ENCODE measurements around the gene XAF1.

XAF1 gene, protein sequence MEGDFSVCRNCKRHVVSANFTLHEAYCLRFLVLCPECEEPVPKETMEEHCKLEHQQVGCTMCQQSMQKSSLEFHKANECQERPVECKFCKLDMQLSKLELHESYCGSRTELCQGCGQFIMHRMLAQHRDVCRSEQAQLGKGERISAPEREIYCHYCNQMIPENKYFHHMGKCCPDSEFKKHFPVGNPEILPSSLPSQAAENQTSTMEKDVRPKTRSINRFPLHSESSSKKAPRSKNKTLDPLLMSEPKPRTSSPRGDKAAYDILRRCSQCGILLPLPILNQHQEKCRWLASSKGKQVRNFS

DNA sequence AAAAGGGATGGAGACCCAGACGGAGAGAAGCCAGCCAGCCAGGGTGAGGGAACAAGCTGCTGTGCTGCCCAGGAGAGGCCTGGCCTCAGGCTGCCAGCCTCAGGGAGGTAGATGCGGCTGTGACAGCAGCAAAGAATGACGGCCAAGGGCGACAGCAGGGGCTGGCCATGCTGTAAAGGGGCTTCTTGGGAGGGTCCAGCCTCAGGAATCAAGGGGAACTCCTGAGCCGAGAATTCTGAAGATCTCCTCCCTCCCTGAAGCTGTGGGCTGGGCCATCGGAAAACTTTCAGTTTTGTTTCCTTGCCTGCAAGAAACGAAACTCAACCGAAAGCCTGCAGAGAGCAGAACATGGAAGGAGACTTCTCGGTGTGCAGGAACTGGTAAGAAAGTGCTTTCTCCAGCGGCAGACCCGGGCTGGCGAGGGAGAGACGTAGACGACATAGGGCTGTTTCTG, at the start of gene XAF1:
XAF1 (plus strand) TSS at position 316 of the 454 bp plus-strand sequence; CDS start at position 349, 33 bp downstream.
- peaks cover 0 to 27% of the 10 kb centered on the region in 2 donors for H3K36me3 ChIP-seq (ENCODE audit: control insufficient read depth in 1 of 2, insufficient read depth in 2 of 2, low read length in 2 of 2)
- H3K27me3 ChIP-seq (ENCODE audit: low read depth, low read length) = no peaks in the 10 kb centered on the region
- H3K4me3 ChIP-seq (ENCODE audit: low read depth in 1 of 2, low read length in 2 of 2) = peak within 1 kb of the TSS; percentile 86
- H3K27ac ChIP-seq (ENCODE audit: low read length) = peak within 1 kb of the TSS; percentile 88
- H3K9me3 ChIP-seq (ENCODE audit: control insufficient read depth in 1 of 2, low read length in 2 of 2) = no peaks in the 10 kb centered on the region
- peaks cover 0 to 25% of the 10 kb centered on the region in 2 donors for H3K4me1 ChIP-seq (ENCODE audit: control insufficient read depth in 1 of 2, insufficient read depth in 2 of 2, low read length in 2 of 2)

DNA sequence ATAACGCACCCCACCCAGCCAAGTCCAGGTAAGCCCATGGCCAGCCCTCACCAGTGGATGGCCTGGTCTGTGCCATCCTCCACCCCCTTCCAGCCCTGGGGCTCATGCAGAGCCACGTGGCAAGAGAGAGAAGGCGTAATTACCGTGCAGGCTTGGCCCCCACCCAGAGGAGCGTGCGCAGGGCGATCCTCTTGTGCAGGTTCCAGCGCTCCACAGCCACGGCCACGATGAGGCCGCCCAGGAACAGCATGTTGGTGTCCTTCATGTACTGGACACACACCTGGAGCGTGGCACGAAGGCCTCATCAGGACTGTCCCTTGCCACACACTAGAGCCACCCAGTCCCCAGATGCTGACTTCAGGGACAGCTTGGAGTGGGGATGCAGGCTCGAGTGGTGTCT, 49.3 kb upstream of the XAF1 start:
- Histone ChIP-seq H3K4me1 (ENCODE audit: control insufficient read depth in 1 of 2, insufficient read depth in 2 of 2, low read length in 2 of 2) (no peaks in the 10 kb centered on the region), H3K36me3 (ENCODE audit: control insufficient read depth in 1 of 2, insufficient read depth in 2 of 2, low read length in 2 of 2) (no peaks in the 10 kb centered on the region), H3K9me3 (ENCODE audit: control insufficient read depth in 1 of 2, low read length in 2 of 2) (no peaks in the 10 kb centered on the region), H3K27ac (ENCODE audit: low read length) (no peak overlapping the region), H3K27me3 (ENCODE audit: low read depth, low read length) (peaks cover 4% of the 10 kb centered on the region), H3K4me3 (ENCODE audit: low read depth in 1 of 2, low read length in 2 of 2) (no peak overlapping the region)

DNA sequence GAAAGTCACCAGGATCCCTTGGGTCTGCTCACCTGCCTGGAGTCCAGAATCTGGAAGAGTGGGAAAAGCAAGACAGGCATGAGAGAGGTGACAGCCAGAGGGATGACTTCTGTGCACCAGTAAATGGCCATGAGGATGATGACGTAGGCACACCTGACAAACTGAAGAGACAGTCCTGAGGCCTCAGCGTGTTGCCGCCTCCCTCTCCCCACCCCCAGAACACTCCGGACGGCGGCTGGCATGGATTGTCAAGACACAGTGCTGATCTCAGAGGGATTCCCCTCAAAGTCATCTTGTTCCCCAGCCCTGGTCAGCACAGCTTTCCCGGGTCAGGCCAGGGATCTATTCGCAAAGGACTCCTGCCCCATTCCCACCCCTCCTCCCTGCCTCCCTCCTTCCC, 48.9 kb upstream of the XAF1 start:
- Histone ChIP-seq H3K4me1 (ENCODE audit: control insufficient read depth in 1 of 2, insufficient read depth in 2 of 2, low read length in 2 of 2) (no peaks in the 10 kb centered on the region), H3K4me3 (ENCODE audit: low read depth in 1 of 2, low read length in 2 of 2) (no peak overlapping the region), H3K9me3 (ENCODE audit: control insufficient read depth in 1 of 2, low read length in 2 of 2) (no peaks in the 10 kb centered on the region), H3K36me3 (ENCODE audit: control insufficient read depth in 1 of 2, insufficient read depth in 2 of 2, low read length in 2 of 2) (no peaks in the 10 kb centered on the region), H3K27ac (ENCODE audit: low read length) (no peak overlapping the region), H3K27me3 (ENCODE audit: low read depth, low read length) (peaks cover 9% of the 10 kb centered on the region)

DNA sequence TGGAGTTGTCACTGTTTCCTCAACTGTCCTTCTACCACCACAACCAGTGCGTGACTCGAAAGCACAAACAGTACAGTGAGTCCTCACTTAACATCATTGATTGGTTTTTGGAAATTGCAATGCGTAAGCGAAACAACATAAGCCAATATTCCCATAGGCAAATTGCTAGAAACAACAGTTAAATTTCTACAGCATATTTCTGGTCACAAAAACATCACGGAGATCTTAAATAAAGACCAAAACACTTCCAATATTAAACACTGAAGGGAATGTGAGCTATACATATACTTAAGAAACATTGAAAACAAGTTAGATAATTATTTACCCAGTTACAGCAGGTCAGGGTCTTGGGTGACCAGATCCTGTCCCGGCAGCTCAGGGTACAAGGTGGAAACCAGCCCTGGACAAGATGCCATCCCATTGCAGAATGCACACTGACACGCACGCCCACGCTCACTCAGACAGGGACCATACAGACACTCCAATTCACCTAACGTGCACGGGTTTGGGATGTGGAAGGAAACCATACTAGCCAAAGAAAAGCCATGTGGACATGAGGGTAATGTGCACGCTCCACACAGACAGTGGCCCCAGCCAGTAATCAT, 47.4 kb upstream of the XAF1 start:
- no peaks in the 10 kb centered on the region for H3K9me3 ChIP-seq (ENCODE audit: control insufficient read depth in 1 of 2, low read length in 2 of 2)
- H3K27me3 ChIP-seq (ENCODE audit: low read depth, low read length) = peaks cover 23% of the 10 kb centered on the region
- no peaks in the 10 kb centered on the region for H3K36me3 ChIP-seq (ENCODE audit: control insufficient read depth in 1 of 2, insufficient read depth in 2 of 2, low read length in 2 of 2)
- no peak overlapping the region for H3K4me3 ChIP-seq (ENCODE audit: low read depth in 1 of 2, low read length in 2 of 2)
- H3K4me1 ChIP-seq (ENCODE audit: control insufficient read depth in 1 of 2, insufficient read depth in 2 of 2, low read length in 2 of 2) = peaks cover 0 to 12% of the 10 kb centered on the region in 2 donors
- no peak overlapping the region for H3K27ac ChIP-seq (ENCODE audit: low read length)

DNA sequence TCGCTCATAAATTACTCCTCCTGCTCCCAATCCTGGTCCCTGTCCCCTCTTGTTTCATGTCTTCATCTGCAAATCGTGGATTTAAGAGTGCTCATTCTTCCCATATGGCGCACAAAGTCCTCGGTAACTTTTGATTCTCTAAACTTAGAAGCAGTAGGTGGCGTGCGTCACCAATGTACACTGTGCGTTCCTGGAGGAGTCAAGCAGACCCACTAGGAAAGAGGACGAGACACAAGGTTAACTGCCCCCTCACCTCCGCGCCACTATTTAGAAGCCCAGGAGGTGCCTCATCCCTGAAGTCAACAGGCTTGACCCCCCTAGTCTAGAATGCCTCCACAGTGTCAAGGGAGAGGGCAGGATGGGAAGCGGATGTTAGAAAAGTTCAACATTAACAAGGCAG, 45.5 kb upstream of the XAF1 start:
- Histone ChIP-seq H3K9me3 (ENCODE audit: control insufficient read depth in 1 of 2, low read length in 2 of 2) (no peaks in the 10 kb centered on the region), H3K4me1 (ENCODE audit: control insufficient read depth in 1 of 2, insufficient read depth in 2 of 2, low read length in 2 of 2) (peaks cover 0 to 19% of the 10 kb centered on the region in 2 donors), H3K4me3 (ENCODE audit: low read depth in 1 of 2, low read length in 2 of 2) (no peak overlapping the region), H3K27ac (ENCODE audit: low read length) (no peak overlapping the region), H3K36me3 (ENCODE audit: control insufficient read depth in 1 of 2, insufficient read depth in 2 of 2, low read length in 2 of 2) (no peaks in the 10 kb centered on the region), H3K27me3 (ENCODE audit: low read depth, low read length) (peaks cover 30% of the 10 kb centered on the region)

DNA sequence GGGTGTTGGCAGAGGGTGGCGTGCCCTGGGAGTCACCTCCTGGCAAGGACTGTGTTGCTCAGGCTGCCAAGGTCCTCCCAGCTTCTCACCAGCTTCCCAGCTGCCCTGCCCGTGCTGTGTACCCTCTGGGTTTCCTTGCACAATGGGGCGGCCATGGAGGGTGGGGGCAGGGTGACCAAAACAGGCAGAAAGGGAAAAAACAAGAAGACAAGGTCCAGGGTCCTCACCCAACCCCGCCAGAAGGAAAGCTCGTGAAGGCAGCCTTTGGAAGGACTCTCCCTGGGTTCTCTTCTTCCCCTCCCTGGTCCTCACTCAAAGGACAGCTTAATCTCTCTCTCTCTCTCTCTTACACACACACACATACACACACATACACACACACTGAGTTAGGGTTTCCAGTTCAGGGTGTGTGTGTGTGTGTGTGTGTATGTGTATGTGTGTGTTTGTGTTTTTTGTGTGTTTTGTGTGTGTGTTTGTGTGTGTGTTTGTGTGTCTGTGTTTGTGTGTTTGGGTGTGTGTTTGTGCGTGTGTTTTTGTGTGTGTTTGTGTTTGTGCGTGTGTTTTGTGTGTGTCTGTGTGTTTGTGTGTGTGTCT, 44.7 kb upstream of the XAF1 start:
- Histone ChIP-seq H3K27me3 (ENCODE audit: low read depth, low read length) (peaks cover 30% of the 10 kb centered on the region), H3K27ac (ENCODE audit: low read length) (no peak overlapping the region), H3K4me3 (ENCODE audit: low read depth in 1 of 2, low read length in 2 of 2) (no peak overlapping the region), H3K36me3 (ENCODE audit: control insufficient read depth in 1 of 2, insufficient read depth in 2 of 2, low read length in 2 of 2) (no peaks in the 10 kb centered on the region), H3K9me3 (ENCODE audit: control insufficient read depth in 1 of 2, low read length in 2 of 2) (no peaks in the 10 kb centered on the region), H3K4me1 (ENCODE audit: control insufficient read depth in 1 of 2, insufficient read depth in 2 of 2, low read length in 2 of 2) (peaks cover 0 to 19% of the 10 kb centered on the region in 2 donors)

DNA sequence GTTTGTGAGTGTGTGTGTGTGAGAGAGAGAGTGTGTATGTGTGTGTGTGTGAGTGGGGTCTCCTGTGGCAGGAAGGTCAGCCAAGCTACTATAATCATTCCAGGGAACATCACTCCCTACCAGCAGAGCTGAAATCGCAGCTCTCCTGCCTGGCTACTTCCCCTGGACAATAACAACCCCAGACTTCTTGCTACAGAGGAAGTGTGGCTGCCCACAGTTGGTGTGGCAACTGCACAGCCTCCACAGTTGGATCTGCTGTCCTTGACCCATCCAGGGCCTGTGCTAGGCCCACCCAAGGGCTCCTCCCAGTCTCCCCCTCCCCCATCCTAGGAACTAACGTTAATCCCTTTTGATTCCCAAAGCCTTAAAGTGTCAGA, 44.2 kb upstream of the XAF1 start:
- no peak overlapping the region for H3K27ac ChIP-seq (ENCODE audit: low read length)
- no peaks in the 10 kb centered on the region for H3K9me3 ChIP-seq (ENCODE audit: control insufficient read depth in 1 of 2, low read length in 2 of 2)
- peaks cover 30% of the 10 kb centered on the region for H3K27me3 ChIP-seq (ENCODE audit: low read depth, low read length)
- H3K4me1 ChIP-seq (ENCODE audit: control insufficient read depth in 1 of 2, insufficient read depth in 2 of 2, low read length in 2 of 2) = peaks cover 0 to 19% of the 10 kb centered on the region in 2 donors
- no peaks in the 10 kb centered on the region for H3K36me3 ChIP-seq (ENCODE audit: control insufficient read depth in 1 of 2, insufficient read depth in 2 of 2, low read length in 2 of 2)
- H3K4me3 ChIP-seq (ENCODE audit: low read depth in 1 of 2, low read length in 2 of 2) = no peak overlapping the region

DNA sequence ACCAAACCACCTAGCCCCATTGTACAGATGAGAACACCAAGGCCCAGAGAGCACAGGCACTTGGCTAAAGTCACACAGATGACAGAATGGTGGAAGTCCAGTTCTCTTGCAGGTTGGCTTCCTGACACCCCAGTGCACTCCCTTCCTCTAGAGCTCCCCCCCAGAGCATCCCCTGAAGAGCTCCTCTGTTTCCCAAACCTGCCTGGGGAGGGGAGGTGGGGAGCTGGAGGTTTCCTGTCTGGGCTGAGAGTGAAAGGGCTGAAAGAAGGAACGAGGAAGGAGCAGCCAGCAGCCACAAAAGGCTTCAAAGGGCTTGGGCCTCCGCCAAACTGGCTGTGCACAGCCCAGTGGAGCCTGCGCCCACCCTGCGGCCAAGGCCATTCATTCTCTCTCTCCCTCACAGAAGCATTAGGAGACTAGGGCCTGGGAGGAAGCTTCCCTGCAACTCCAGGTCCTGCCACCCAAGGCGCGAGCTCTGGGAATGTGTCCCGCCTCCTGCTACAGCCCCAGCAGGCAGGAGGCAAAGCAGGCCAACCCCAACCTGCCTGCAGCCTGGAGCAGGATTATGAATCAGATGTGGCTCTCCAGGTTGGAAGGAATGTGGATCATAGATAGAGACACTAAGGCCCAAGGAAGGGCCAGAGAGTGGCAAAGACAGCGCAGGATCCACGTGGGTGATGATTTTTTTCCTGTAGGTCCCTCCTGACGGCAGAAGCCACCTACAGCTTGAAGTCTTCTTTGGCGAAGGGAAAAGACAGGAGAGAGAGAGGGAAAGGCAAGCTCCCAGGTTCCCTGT, 43.6 kb upstream of the XAF1 start:
- no peaks in the 10 kb centered on the region for H3K9me3 ChIP-seq (ENCODE audit: control insufficient read depth in 1 of 2, low read length in 2 of 2)
- no peaks in the 10 kb centered on the region for H3K36me3 ChIP-seq (ENCODE audit: control insufficient read depth in 1 of 2, insufficient read depth in 2 of 2, low read length in 2 of 2)
- no peak overlapping the region for H3K27ac ChIP-seq (ENCODE audit: low read length)
- peaks cover 30% of the 10 kb centered on the region for H3K27me3 ChIP-seq (ENCODE audit: low read depth, low read length)
- peaks cover 0 to 19% of the 10 kb centered on the region in 2 donors for H3K4me1 ChIP-seq (ENCODE audit: control insufficient read depth in 1 of 2, insufficient read depth in 2 of 2, low read length in 2 of 2)
- H3K4me3 ChIP-seq (ENCODE audit: low read depth in 1 of 2, low read length in 2 of 2) = no peak overlapping the region

DNA sequence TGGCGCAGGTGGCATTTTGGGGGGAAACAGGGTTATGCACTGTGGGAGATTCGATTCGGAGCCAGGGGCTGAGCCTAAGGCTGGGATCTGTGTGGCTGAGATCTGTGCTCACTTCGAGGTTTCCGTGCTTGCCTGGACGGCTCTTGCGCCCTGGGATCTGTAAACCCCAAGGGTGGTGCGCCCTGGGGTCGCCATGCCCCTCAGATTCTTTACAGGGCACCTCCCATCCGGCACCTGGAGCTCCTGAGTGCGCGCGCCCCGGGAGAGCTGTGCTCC, 43.1 kb upstream of the XAF1 start:
- Histone ChIP-seq H3K9me3 (ENCODE audit: control insufficient read depth in 1 of 2, low read length in 2 of 2) (no peaks in the 10 kb centered on the region), H3K4me3 (ENCODE audit: low read depth in 1 of 2, low read length in 2 of 2) (peak overlapping the region in 1 of 2 donors; percentile 58), H3K27ac (ENCODE audit: low read length) (no peak overlapping the region), H3K4me1 (ENCODE audit: control insufficient read depth in 1 of 2, insufficient read depth in 2 of 2, low read length in 2 of 2) (peaks cover 0 to 19% of the 10 kb centered on the region in 2 donors), H3K36me3 (ENCODE audit: control insufficient read depth in 1 of 2, insufficient read depth in 2 of 2, low read length in 2 of 2) (no peaks in the 10 kb centered on the region), H3K27me3 (ENCODE audit: low read depth, low read length) (peaks cover 30% of the 10 kb centered on the region)

DNA sequence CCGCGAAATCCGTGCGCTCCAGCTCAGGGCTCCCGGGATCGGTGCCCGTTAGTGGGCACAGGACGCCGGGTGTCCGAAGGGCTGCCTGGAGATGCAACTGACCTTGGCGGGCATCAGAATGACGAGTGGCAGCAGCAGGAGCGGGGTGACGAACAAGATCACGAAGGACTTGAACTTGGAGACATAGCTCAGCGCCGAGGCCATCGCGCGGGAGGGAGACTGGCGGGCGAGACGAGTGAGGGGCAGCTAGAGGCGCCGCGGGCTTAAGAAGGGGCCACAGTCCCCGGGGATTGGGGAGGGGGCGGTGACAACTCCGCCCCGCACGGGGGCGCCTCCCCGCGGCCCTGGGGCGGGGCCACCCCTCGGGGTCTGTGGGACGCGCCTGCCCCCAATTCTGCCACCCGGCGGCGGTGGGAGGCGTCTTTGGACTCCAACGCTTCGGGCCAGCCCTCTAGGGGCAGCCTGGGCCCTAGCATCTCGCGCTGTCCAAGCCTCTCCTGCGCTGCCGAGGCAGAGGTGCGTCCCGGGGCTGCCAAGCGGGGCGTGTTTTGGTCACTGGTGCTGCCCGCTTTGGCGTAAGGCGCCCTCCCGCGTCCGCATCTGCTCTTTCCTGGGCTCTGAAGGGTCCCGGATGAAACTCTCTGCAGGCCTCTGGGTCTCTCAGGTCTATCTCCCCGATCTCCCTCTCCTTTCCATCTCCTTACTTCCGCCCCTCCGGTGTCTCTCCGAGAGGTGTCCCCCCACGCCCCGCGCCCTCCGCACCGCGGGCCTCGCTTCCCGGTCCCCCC, 42.5 kb upstream of the XAF1 start, which contains the start of gene SLC13A5:
SLC13A5 (minus strand) TSS at position 240 of the 788 bp plus-strand sequence; CDS start at position 204, 36 bp downstream.
- Histone ChIP-seq H3K27ac (ENCODE audit: low read length) (no peak within 1 kb of the TSS), H3K36me3 (ENCODE audit: control insufficient read depth in 1 of 2, insufficient read depth in 2 of 2, low read length in 2 of 2) (no peaks in the 10 kb centered on the region), H3K27me3 (ENCODE audit: low read depth, low read length) (peaks cover 30% of the 10 kb centered on the region), H3K4me3 (ENCODE audit: low read depth in 1 of 2, low read length in 2 of 2) (peak within 1 kb of the TSS in 1 of 2 donors; percentile 58), H3K9me3 (ENCODE audit: control insufficient read depth in 1 of 2, low read length in 2 of 2) (no peaks in the 10 kb centered on the region), H3K4me1 (ENCODE audit: control insufficient read depth in 1 of 2, insufficient read depth in 2 of 2, low read length in 2 of 2) (peaks cover 0 to 19% of the 10 kb centered on the region in 2 donors)
